Keratinocyte (primary cell): Measurements from ENCODE around the gene OR4D10. TPM values are rescaled to one million over a fixed set of nuclear protein-coding genes. Genes with fewer than 3 reads are reported as not detected.

Experiments used
- DNase-seq: peaks from one replicate; pipeline ENCODE4 v3.0.0-alpha.2; 2011; ENCODE audit warnings: low read depth, missing footprints, low spot score
- FAIRE-seq: peaks from 2 replicates; lab custom pipeline; 2011; peaks lifted over from hg19 to GRCh38; lab: Jason Lieb, UNC
- H2AFZ ChIP-seq: 2 replicates; pipeline ENCODE4 v1.6.0; 2012; ENCODE audit warnings: low read length, control low read depth, inconsistent platforms; ENCODE audit not compliant: control insufficient read depth
- H3K27ac ChIP-seq: 2 replicates; pipeline ENCODE4 v1.5.1; 2011; ENCODE audit warnings: low read length; ENCODE audit not compliant: control insufficient read depth, insufficient read depth
- H3K27me3 ChIP-seq: 3 replicates; pipeline ENCODE4 v1.6.0; 2011; ENCODE audit warnings: low read length; ENCODE audit not compliant: control insufficient read depth, insufficient read depth; ENCODE audit errors: extremely low read depth
- H3K36me3 ChIP-seq, 2 experiments: 2 replicates in 1 of 2; 3 replicates in 1 of 2; pipeline ENCODE4 v1.5.1; 2011; ENCODE audit warnings: low read length in 2 of 2, mild to moderate bottlenecking in 1 of 2; ENCODE audit not compliant: control insufficient read depth in 2 of 2, insufficient read depth in 2 of 2; ENCODE audit errors: extremely low read depth in 1 of 2
- H3K4me1 ChIP-seq: 3 replicates; pipeline ENCODE4 v1.5.1; 2011; ENCODE audit warnings: low read length; ENCODE audit not compliant: control insufficient read depth, insufficient read depth; ENCODE audit errors: extremely low read depth
- H3K4me2 ChIP-seq: 3 replicates; pipeline ENCODE4 v1.6.0; 2011; ENCODE audit warnings: low read depth, low read length; ENCODE audit not compliant: control insufficient read depth, insufficient read depth; ENCODE audit errors: extremely low read depth
- H3K4me3 ChIP-seq, 3 experiments: fragments of 200-600 bp in 1 of 3; sonication (generic) in 1 of 3; 2 replicates in 2 of 3; 3 replicates in 1 of 3; pipeline ENCODE4 v1.5.1; 2011 to 2016; ENCODE audit warnings: low read length in 3 of 3, mild to moderate bottlenecking in 3 of 3, control low read depth in 2 of 3, inconsistent platforms in 1 of 3, low read depth in 1 of 3, mixed read lengths in 1 of 3, mixed run types in 1 of 3, moderate library complexity in 1 of 3; ENCODE audit not compliant: control insufficient read depth in 2 of 3, insufficient read depth in 2 of 3; ENCODE audit errors: extremely low read depth in 1 of 3
- H3K79me2 ChIP-seq: 2 replicates; pipeline ENCODE4 v1.6.0; 2012; ENCODE audit warnings: low read length; ENCODE audit not compliant: control insufficient read depth, insufficient read depth
- H3K9ac ChIP-seq: 3 replicates; pipeline ENCODE4 v1.6.0; 2011; ENCODE audit warnings: low read length; ENCODE audit not compliant: control insufficient read depth, insufficient read depth; ENCODE audit errors: extremely low read depth
- H3K9me1 ChIP-seq: 3 replicates; pipeline ENCODE4 v1.6.0; 2011; ENCODE audit warnings: low read length; ENCODE audit not compliant: control insufficient read depth, insufficient read depth; ENCODE audit errors: extremely low read depth
- H3K9me3 ChIP-seq: 2 replicates; pipeline ENCODE4 v1.5.1; 2012; ENCODE audit warnings: low read depth, low read length; ENCODE audit not compliant: control insufficient read depth
- H4K20me1 ChIP-seq: 3 replicates; pipeline ENCODE4 v1.6.0; 2011; ENCODE audit warnings: low read length; ENCODE audit not compliant: control insufficient read depth, insufficient read depth; ENCODE audit errors: extremely low read depth
- EZH2 ChIP-seq: IDR thresholded peaks from one replicate; pipeline ENCODE4 v1.6.1; 2012; ENCODE audit warnings: inconsistent platforms, mild to moderate bottlenecking, low read length, moderate library complexity
- dilution Hi-C: fragments of 300-500 bp; cut with MboI; formaldehyde crosslinking; loops from one replicate; pipeline ENCODE4 v1.7.0; 2020; ENCODE audit warnings: low sequenced_read_pairs; ENCODE audit not compliant: extremely low pct_ligation_motif_present
- polyA minus RNA-seq, 3 experiments: library from RNA; depleted of rRNA, polyadenylated mRNA; stranded (reverse); fragments of >200 nt; gene quantifications; 1 replicate in 1 of 3; 2 replicates in 1 of 3; 3 replicates in 1 of 3; pipeline ENCODE4 v1.2.3, GENCODE V29; 2011
- polyA plus RNA-seq, 5 experiments: library from polyadenylated mRNA; depleted of rRNA in 3 of 5; stranded (reverse) in 3 of 5; stranded (forward) in 1 of 5; unstranded in 1 of 5; fragments of >200 nt; gene quantifications; 1 replicate in 1 of 5; 2 replicates in 3 of 5; 3 replicates in 1 of 5; pipeline versions ENCODE4 v1.2.1 to v1.2.3, GENCODE V29; 2011 to 2012; ENCODE audit warnings: missing spikeins in 2 of 5, low read depth in 1 of 5, low replicate concordance in 1 of 5
- TF ChIP-seq, protein P1 (sequence below), 3 experiments: IDR thresholded peaks in 1 of 3; conservative IDR thresholded peaks in 1 of 3; optimal IDR thresholded peaks in 1 of 3; 2 replicates in 2 of 3; 3 replicates in 1 of 3; pipeline versions ENCODE3 to v1.5.1; 2011; ENCODE audit warnings: low read length in 3 of 3, mild to moderate bottlenecking in 3 of 3, moderate library complexity in 2 of 3, control low read depth in 1 of 3, inconsistent platforms in 1 of 3; ENCODE audit not compliant: insufficient read depth in 2 of 3; ENCODE audit errors: extremely low read depth in 1 of 3

The OR4D10 gene
- polyA plus RNA-seq (not detected in 3 replicates), polyA minus RNA-seq (not detected in 3 replicates)
- polyA plus RNA-seq (2011; ENCODE audit: low read depth) = not detected
- not detected in 2 replicates for polyA plus RNA-seq (2011; cell fraction: cytosol; rRNA removed)
- not detected in 2 replicates for polyA plus RNA-seq (2011; cell fraction: nucleus; rRNA removed)
- not detected in 2 replicates for polyA plus RNA-seq (2012; ENCODE audit: low replicate concordance)
- not detected for polyA minus RNA-seq (2011; cell fraction: cytosol; rRNA and poly(A)+ RNA removed)
- not detected in 2 replicates for polyA minus RNA-seq (2011; cell fraction: nucleus; rRNA and poly(A)+ RNA removed)

DNA sequence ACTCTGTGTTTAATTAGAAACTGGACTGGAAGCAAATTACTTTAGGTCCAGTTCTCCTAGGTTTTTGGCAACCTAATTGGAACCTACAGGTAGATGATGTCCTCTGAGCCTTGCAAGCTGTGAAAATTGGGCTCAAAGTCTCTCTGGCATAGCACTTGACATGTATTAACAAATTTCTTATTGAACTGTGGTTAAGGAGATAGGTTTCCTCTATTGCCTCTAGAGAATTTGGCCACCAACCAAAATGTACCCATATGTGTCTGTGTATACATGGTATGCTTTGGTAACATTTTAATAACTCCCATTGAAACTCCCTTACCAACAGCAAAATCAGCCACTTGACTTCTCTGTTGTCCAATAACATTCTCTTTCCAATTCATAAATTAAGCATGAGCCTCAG lies at the start of gene OR4D10:
TSS of gene OR4D10 (plus strand) at position 301 of the 400 bp plus-strand sequence. CDS start 4,115 bp downstream, outside the sequence.
- Histone ChIP-seq H3K9me1 (no peaks in the 10 kb centered on the region), H3K9me3 (no peaks in the 10 kb centered on the region), H3K36me3 (no peaks in the 10 kb centered on the region), H4K20me1 (no peaks in the 10 kb centered on the region), H3K4me1 (no peaks in the 10 kb centered on the region), H3K9ac (no peak within 1 kb of the TSS), H3K79me2 (no peaks in the 10 kb centered on the region), H3K27me3 (no peaks in the 10 kb centered on the region), H3K4me3 (no peak within 1 kb of the TSS), H2AFZ (no peak within 1 kb of the TSS), H3K27ac (no peak within 1 kb of the TSS), H3K4me2 (no peak within 1 kb of the TSS)
- TF ChIP-seq, protein P1, sequence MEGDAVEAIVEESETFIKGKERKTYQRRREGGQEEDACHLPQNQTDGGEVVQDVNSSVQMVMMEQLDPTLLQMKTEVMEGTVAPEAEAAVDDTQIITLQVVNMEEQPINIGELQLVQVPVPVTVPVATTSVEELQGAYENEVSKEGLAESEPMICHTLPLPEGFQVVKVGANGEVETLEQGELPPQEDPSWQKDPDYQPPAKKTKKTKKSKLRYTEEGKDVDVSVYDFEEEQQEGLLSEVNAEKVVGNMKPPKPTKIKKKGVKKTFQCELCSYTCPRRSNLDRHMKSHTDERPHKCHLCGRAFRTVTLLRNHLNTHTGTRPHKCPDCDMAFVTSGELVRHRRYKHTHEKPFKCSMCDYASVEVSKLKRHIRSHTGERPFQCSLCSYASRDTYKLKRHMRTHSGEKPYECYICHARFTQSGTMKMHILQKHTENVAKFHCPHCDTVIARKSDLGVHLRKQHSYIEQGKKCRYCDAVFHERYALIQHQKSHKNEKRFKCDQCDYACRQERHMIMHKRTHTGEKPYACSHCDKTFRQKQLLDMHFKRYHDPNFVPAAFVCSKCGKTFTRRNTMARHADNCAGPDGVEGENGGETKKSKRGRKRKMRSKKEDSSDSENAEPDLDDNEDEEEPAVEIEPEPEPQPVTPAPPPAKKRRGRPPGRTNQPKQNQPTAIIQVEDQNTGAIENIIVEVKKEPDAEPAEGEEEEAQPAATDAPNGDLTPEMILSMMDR (optimal IDR thresholded peaks at IDR 0.05 in 1 of 3, IDR thresholded peaks at IDR 0.05 in 1 of 3, conservative IDR thresholded peaks at IDR 0.05 in 1 of 3; ENCODE audit: extremely low read depth in 1 of 3, insufficient read depth in 2 of 3, low read length in 3 of 3) = no peak
- TF ChIP-seq EZH2 = no peak
- DNase-seq (no peak), FAIRE-seq (no peak)
- dilution Hi-C loops = no loop called here

- dilution Hi-C loops = no loop called here
- H3K27me3 ChIP-seq = no peaks in the 10 kb centered on the region
- H2AFZ ChIP-seq = no peak overlapping the region
- FAIRE-seq (no peak), DNase-seq (no peak)
- H3K9me1 ChIP-seq = no peaks in the 10 kb centered on the region
- no peaks in the 10 kb centered on the region for H3K36me3 ChIP-seq
- no peaks in the 10 kb centered on the region for H3K4me1 ChIP-seq
- H3K27ac ChIP-seq = no peak overlapping the region
- H3K9ac ChIP-seq = no peak overlapping the region
- H3K4me2 ChIP-seq = no peak overlapping the region
- TF ChIP-seq, protein P1 (optimal IDR thresholded peaks at IDR 0.05 in 1 of 3, IDR thresholded peaks at IDR 0.05 in 1 of 3, conservative IDR thresholded peaks at IDR 0.05 in 1 of 3; ENCODE audit: extremely low read depth in 1 of 3, insufficient read depth in 2 of 3, low read length in 3 of 3) = no peak
- no peak for TF ChIP-seq EZH2
- H4K20me1 ChIP-seq = no peaks in the 10 kb centered on the region
- H3K4me3 ChIP-seq = no peak overlapping the region
- no peaks in the 10 kb centered on the region for H3K9me3 ChIP-seq
- no peaks in the 10 kb centered on the region for H3K79me2 ChIP-seq
Measured at GRCh38 chr11:59423835-59424234, 49.3 kb upstream of the OR4D10 start.
